ENCODE data around the gene GALNT10. TPM values are rescaled to one million over a fixed set of nuclear protein-coding genes. Genes with fewer than 3 reads are reported as not detected.

GALNT10 gene
- total and polyA plus RNA-seq, 2 experiments from 2014 or later = 43.0 to 45.9 TPM

- Histone ChIP-seq H2AFZ (no peak overlapping the region), H3K9me2 (replicated peaks; ENCODE audit: insufficient read depth) (no peaks in the 10 kb centered on the region), H3K79me2 (no peaks in the 10 kb centered on the region), H3K4me2 (no peak overlapping the region), H3K4me1 (ENCODE audit: insufficient read depth) (no peaks in the 10 kb centered on the region), H3K36me3 (replicated peaks; ENCODE audit: insufficient read depth, low read depth) (no peaks in the 10 kb centered on the region), H4K20me1 (ENCODE audit: insufficient read depth, poor library complexity, severe bottlenecking) (no peaks in the 10 kb centered on the region), H3K27me3 (no peaks in the 10 kb centered on the region), H3K27ac (no peak overlapping the region), H3K4me3 (no peak overlapping the region), H3K9me3 (ENCODE audit: low read depth) (no peaks in the 10 kb centered on the region)
- WGBS (ENCODE audit: low lambda C conversion rate, missing lambda C conversion rate) = 54% methylated on average over 6 of the region's 6 CpGs
- no peak for DNase-seq (ENCODE audit: low spot score)
- peak; percentile 26 for TF ChIP-seq CTCF (IDR thresholded peaks at IDR 0.05; ENCODE audit: poor library complexity)
- TF ChIP-seq EZH2 (IDR thresholded peaks at IDR 0.05; ENCODE audit: borderline replicate concordance) = no peak
- TF ChIP-seq EZH2phosphoT487 (IDR thresholded peaks at IDR 0.05; ENCODE audit: low read depth, severe bottlenecking, unreplicated experiment) = no peak
Measured at GRCh38 chr5:154461531-154461930, 271.0 kb downstream of the GALNT10 start.

- no peaks in the 10 kb centered on the region for H3K9me3 ChIP-seq (ENCODE audit: low read depth)
- no peak for TF ChIP-seq EZH2phosphoT487 (IDR thresholded peaks at IDR 0.05; ENCODE audit: low read depth, severe bottlenecking, unreplicated experiment)
- no peak for TF ChIP-seq EZH2 (IDR thresholded peaks at IDR 0.05; ENCODE audit: borderline replicate concordance)
- 11% methylated on average over 1 of the region's 1 CpG for WGBS (ENCODE audit: low lambda C conversion rate, missing lambda C conversion rate)
- no peak overlapping the region for H2AFZ ChIP-seq
- no peaks in the 10 kb centered on the region for H3K27me3 ChIP-seq
- no peaks in the 10 kb centered on the region for H3K79me2 ChIP-seq
- H3K4me1 ChIP-seq (ENCODE audit: insufficient read depth) = no peaks in the 10 kb centered on the region
- DNase-seq (ENCODE audit: low spot score) = no peak
- H3K4me2 ChIP-seq = no peak overlapping the region
- no peak overlapping the region for H3K4me3 ChIP-seq
- H4K20me1 ChIP-seq (ENCODE audit: insufficient read depth, poor library complexity, severe bottlenecking) = no peaks in the 10 kb centered on the region
- no peaks in the 10 kb centered on the region for H3K36me3 ChIP-seq (replicated peaks; ENCODE audit: insufficient read depth, low read depth)
- no peaks in the 10 kb centered on the region for H3K9me2 ChIP-seq (replicated peaks; ENCODE audit: insufficient read depth)
- H3K27ac ChIP-seq = no peak overlapping the region
Measured at GRCh38 chr5:154464438-154464837, 273.9 kb downstream of the GALNT10 start.

GRCh38 chr5:154465169-154465568 lies 274.6 kb downstream of the GALNT10 start:
- no peak for DNase-seq (ENCODE audit: low spot score)
- Histone ChIP-seq H3K36me3 (replicated peaks; ENCODE audit: insufficient read depth, low read depth) (no peaks in the 10 kb centered on the region), H3K27ac (no peak overlapping the region), H3K27me3 (peaks cover 1% of the 10 kb centered on the region), H3K4me2 (no peak overlapping the region), H3K9me2 (replicated peaks; ENCODE audit: insufficient read depth) (no peaks in the 10 kb centered on the region), H3K79me2 (no peaks in the 10 kb centered on the region), H4K20me1 (ENCODE audit: insufficient read depth, poor library complexity, severe bottlenecking) (no peaks in the 10 kb centered on the region), H3K9me3 (ENCODE audit: low read depth) (no peaks in the 10 kb centered on the region), H3K4me1 (ENCODE audit: insufficient read depth) (no peaks in the 10 kb centered on the region), H2AFZ (no peak overlapping the region), H3K4me3 (no peak overlapping the region)
- TF ChIP-seq EZH2phosphoT487 (IDR thresholded peaks at IDR 0.05; ENCODE audit: low read depth, severe bottlenecking, unreplicated experiment) (no peak), CTCF (IDR thresholded peaks at IDR 0.05; ENCODE audit: poor library complexity) (no peak), EZH2 (IDR thresholded peaks at IDR 0.05; ENCODE audit: borderline replicate concordance) (no peak)
- 54% methylated on average over 6 of the region's 6 CpGs for WGBS (ENCODE audit: low lambda C conversion rate, missing lambda C conversion rate)

GRCh38 chr5:154466147-154466546 lies 275.6 kb downstream of the GALNT10 start:
- Histone ChIP-seq H2AFZ (no peak overlapping the region), H3K4me3 (no peak overlapping the region)
- 65% methylated on average over 5 of the region's 5 CpGs for WGBS (ENCODE audit: low lambda C conversion rate, missing lambda C conversion rate)

More at GRCh38 chr5:154466147-154466546, 275.6 kb downstream of the GALNT10 start:
- no peak for DNase-seq (ENCODE audit: low spot score)
- H3K27ac ChIP-seq = no peak overlapping the region
- H3K4me1 ChIP-seq (ENCODE audit: insufficient read depth) = no peaks in the 10 kb centered on the region
- no peaks in the 10 kb centered on the region for H3K9me2 ChIP-seq (replicated peaks; ENCODE audit: insufficient read depth)
- no peaks in the 10 kb centered on the region for H3K36me3 ChIP-seq (replicated peaks; ENCODE audit: insufficient read depth, low read depth)
- no peaks in the 10 kb centered on the region for H3K9me3 ChIP-seq (ENCODE audit: low read depth)
- H4K20me1 ChIP-seq (ENCODE audit: insufficient read depth, poor library complexity, severe bottlenecking) = no peaks in the 10 kb centered on the region
- no peak for TF ChIP-seq EZH2 (IDR thresholded peaks at IDR 0.05; ENCODE audit: borderline replicate concordance)
- no peak for TF ChIP-seq EZH2phosphoT487 (IDR thresholded peaks at IDR 0.05; ENCODE audit: low read depth, severe bottlenecking, unreplicated experiment)
- TF ChIP-seq CTCF (IDR thresholded peaks at IDR 0.05; ENCODE audit: poor library complexity) = no peak
- peaks cover 11% of the 10 kb centered on the region for H3K27me3 ChIP-seq
- H3K79me2 ChIP-seq = no peaks in the 10 kb centered on the region
- H3K4me2 ChIP-seq = no peak overlapping the region
